Panc1 (cell line): Measurements from ENCODE around the gene GTF2A2. TPM values are rescaled to one million over a fixed set of nuclear protein-coding genes. Genes with fewer than 3 reads are reported as not detected.

Experiments used
- ATAC-seq: fragments of 200-7000 bp; cut with Tn5 transposase; 2 replicates; pipeline ENCODE4 v1.9.1; 2020; ENCODE audit warnings: mild to moderate bottlenecking, moderate library complexity
- BruUV-seq: library from RNA; stranded (reverse); fragments of 400-500 nt; replicated peaks from 2 replicates; lab custom pipeline; 2021; lab: Mats Ljungman, UMichigan
- CTCF ChIA-PET: fragments of 300-600 bp; sonication (Branson Sonifier 250); formaldehyde crosslinking; loops from one replicate; lab custom pipeline; 2022; ENCODE audit warnings: antibody characterized with exemption; lab: Charles Lee
- POLR2A ChIA-PET: fragments of 300-600 bp; sonication (Branson Sonifier 250); formaldehyde crosslinking; loops from one replicate; lab custom pipeline; 2022; ENCODE audit warnings: antibody characterized with exemption; lab: Charles Lee
- DNase-seq: peaks from one replicate; pipeline ENCODE4 v3.0.0-alpha.2; 2010; ENCODE audit warnings: low read depth, low spot score
- H3K27ac ChIP-seq: 2 replicates; pipeline ENCODE4 v1.5.1; 2011; ENCODE audit warnings: mild to moderate bottlenecking, low read length, inconsistent platforms
- H3K27me3 ChIP-seq: fragments of 200-500 bp; sonication (Bioruptor generic); 2 replicates; pipeline ENCODE4 v1.6.0; 2014; ENCODE audit warnings: low read length, inconsistent platforms; ENCODE audit not compliant: control insufficient read depth, insufficient read depth
- H3K36me3 ChIP-seq: fragments of 200-500 bp; sonication (Bioruptor generic); 2 replicates; pipeline ENCODE4 v1.5.1; 2014; ENCODE audit warnings: inconsistent platforms, mild to moderate bottlenecking, low read length, moderate library complexity; ENCODE audit not compliant: control insufficient read depth, insufficient read depth
- H3K4me1 ChIP-seq: 2 replicates; pipeline ENCODE4 v1.5.1; 2011; ENCODE audit warnings: inconsistent platforms, mild to moderate bottlenecking, low read length, moderate library complexity; ENCODE audit not compliant: control insufficient read depth, insufficient read depth
- H3K4me3 ChIP-seq, 2 experiments: 2 replicates each; pipeline ENCODE4 v1.5.1; 2011 to 2012; ENCODE audit warnings: low read depth in 2 of 2, low read length in 2 of 2, mild to moderate bottlenecking in 2 of 2, inconsistent platforms in 1 of 2, moderate library complexity in 1 of 2
- H3K9me3 ChIP-seq: fragments of 200-500 bp; sonication (Bioruptor generic); 2 replicates; pipeline ENCODE4 v1.5.1; 2014; ENCODE audit warnings: low read depth, mild to moderate bottlenecking, inconsistent platforms, low read length, moderate library complexity; ENCODE audit not compliant: control insufficient read depth, insufficient read depth
- POLR2AphosphoS5 ChIP-seq: IDR thresholded peaks from 2 replicates; pipeline ENCODE4 v1.6.1; 2012; ENCODE audit warnings: mild to moderate bottlenecking, low read depth, low read length, moderate library complexity
- SIN3A ChIP-seq: IDR thresholded peaks from 2 replicates; pipeline ENCODE4 v1.6.1; 2012; ENCODE audit warnings: low read depth, mild to moderate bottlenecking, low read length, moderate library complexity, borderline replicate concordance; ENCODE audit not compliant: insufficient read depth
- TCF7L2 ChIP-seq: IDR thresholded peaks from 2 replicates; pipeline ENCODE4 v1.6.1; 2011; ENCODE audit warnings: mild to moderate bottlenecking, low read depth, low read length, inconsistent platforms
- in situ Hi-C: cut with HindIII; loops from 2 replicates; pipeline ENCODE4 v1.10.0; 2016; ENCODE audit warnings: low sequenced_read_pairs, low pct_unique_long_range_greater_than_20kb
- intact Hi-C: fragments of 100-400 bp; cut with micrococcal nuclease; formaldehyde crosslinking; loops from one replicate; pipeline ENCODE4 v1.10.0; 2022; ENCODE audit not compliant: unreplicated experiment
- total RNA-seq: library from RNA; stranded (reverse); gene quantifications from one replicate; pipeline ENCODE4 v1.2.1, GENCODE V29; 2021; ENCODE audit not compliant: unreplicated experiment
- TF ChIP-seq, protein P1 (sequence below), 2 experiments: IDR thresholded peaks; 2 replicates each; pipeline ENCODE4 v1.6.1; 2011 to 2012; ENCODE audit warnings: low read depth in 2 of 2, control low read depth in 1 of 2, low read length in 1 of 2, mild to moderate bottlenecking in 1 of 2, moderate library complexity in 1 of 2; ENCODE audit not compliant: insufficient read depth in 1 of 2
- TF ChIP-seq, protein P2 (sequence below): fragments of 450-650 bp; IDR thresholded peaks from 2 replicates; pipeline ENCODE4 v1.5.1; 2017; ENCODE audit warnings: mild to moderate bottlenecking

The GTF2A2 gene
- total RNA-seq, 1 experiment from 2014 or later, result 234 TPM

DNA sequence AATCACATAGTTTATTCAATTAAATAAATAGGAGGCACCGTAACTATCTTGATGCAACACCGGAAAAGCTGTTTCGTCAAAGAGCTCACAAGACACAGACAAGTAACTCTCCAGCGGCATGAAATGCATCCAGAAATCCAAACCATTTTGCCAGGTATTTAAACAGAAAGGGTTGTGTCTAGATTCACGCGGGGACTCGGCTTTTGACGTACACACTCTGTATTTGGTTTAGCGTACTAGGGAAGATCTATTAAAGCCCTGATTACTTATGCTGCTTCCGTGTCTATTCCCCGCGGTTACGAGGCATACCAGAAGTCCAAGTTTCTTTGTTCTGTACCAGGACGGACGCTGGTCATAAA is 31.1 kb upstream of the GTF2A2 start:
- ATAC-seq (no peak; the same call in 1 of the 2 replicates), DNase-seq (no peak)
- in situ Hi-C loops, result no loop called here
- H3K4me3 ChIP-seq, result peak overlapping the region; percentile 80 to 90
- H3K27ac ChIP-seq, result peak overlapping the region; percentile 92
- TF ChIP-seq, protein P1, sequence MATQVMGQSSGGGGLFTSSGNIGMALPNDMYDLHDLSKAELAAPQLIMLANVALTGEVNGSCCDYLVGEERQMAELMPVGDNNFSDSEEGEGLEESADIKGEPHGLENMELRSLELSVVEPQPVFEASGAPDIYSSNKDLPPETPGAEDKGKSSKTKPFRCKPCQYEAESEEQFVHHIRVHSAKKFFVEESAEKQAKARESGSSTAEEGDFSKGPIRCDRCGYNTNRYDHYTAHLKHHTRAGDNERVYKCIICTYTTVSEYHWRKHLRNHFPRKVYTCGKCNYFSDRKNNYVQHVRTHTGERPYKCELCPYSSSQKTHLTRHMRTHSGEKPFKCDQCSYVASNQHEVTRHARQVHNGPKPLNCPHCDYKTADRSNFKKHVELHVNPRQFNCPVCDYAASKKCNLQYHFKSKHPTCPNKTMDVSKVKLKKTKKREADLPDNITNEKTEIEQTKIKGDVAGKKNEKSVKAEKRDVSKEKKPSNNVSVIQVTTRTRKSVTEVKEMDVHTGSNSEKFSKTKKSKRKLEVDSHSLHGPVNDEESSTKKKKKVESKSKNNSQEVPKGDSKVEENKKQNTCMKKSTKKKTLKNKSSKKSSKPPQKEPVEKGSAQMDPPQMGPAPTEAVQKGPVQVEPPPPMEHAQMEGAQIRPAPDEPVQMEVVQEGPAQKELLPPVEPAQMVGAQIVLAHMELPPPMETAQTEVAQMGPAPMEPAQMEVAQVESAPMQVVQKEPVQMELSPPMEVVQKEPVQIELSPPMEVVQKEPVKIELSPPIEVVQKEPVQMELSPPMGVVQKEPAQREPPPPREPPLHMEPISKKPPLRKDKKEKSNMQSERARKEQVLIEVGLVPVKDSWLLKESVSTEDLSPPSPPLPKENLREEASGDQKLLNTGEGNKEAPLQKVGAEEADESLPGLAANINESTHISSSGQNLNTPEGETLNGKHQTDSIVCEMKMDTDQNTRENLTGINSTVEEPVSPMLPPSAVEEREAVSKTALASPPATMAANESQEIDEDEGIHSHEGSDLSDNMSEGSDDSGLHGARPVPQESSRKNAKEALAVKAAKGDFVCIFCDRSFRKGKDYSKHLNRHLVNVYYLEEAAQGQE (IDR thresholded peaks at IDR 0.05; ENCODE audit: insufficient read depth in 1 of 2, low read depth in 2 of 2, low read length in 1 of 2), result no peak
- TF ChIP-seq, protein P2, sequence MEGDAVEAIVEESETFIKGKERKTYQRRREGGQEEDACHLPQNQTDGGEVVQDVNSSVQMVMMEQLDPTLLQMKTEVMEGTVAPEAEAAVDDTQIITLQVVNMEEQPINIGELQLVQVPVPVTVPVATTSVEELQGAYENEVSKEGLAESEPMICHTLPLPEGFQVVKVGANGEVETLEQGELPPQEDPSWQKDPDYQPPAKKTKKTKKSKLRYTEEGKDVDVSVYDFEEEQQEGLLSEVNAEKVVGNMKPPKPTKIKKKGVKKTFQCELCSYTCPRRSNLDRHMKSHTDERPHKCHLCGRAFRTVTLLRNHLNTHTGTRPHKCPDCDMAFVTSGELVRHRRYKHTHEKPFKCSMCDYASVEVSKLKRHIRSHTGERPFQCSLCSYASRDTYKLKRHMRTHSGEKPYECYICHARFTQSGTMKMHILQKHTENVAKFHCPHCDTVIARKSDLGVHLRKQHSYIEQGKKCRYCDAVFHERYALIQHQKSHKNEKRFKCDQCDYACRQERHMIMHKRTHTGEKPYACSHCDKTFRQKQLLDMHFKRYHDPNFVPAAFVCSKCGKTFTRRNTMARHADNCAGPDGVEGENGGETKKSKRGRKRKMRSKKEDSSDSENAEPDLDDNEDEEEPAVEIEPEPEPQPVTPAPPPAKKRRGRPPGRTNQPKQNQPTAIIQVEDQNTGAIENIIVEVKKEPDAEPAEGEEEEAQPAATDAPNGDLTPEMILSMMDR, result no peak
- no peak for TF ChIP-seq SIN3A
- TF ChIP-seq POLR2AphosphoS5, result no peak
- TF ChIP-seq TCF7L2, result no peak
- no peaks in the 10 kb centered on the region; the same call in 1 of the 2 replicates for H3K36me3 ChIP-seq
- ChIA-PET POLR2A (no interaction called here), CTCF (no interaction called here)
- no TSS peak for BruUV-seq
- H3K9me3 ChIP-seq, result no peaks in the 10 kb centered on the region
- peaks cover 24% of the 10 kb centered on the region for H3K4me1 ChIP-seq
- H3K27me3 ChIP-seq, result no peaks in the 10 kb centered on the region
- intact Hi-C loops, result no loop called here

DNA sequence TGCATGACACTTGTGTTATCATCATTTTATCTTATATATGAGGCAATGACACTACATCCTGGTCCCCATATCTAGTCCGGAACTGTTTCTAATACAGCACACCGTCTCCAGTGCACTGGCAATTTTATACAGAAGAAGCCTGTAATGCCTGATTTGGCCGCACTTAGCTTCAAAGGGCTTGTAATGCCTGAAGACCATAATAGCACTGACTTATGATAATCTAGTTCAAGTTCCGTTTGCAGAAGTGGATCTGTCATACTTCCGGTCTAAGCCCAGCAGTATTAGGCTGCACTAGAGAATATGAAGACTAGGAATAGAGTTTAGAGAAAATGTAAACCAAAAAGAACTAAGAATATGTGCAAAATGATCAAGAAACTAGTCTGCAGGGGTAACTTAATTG is 30.5 kb upstream of the GTF2A2 start:
- CTCF ChIA-PET, result no interaction called here
- POLR2A ChIA-PET, result interaction anchor here (0.7 kb wide), 1 partner anchor 584 kb away, joined by 7 read pairs; no protein-coding TSS in a partner anchor
- Histone ChIP-seq H3K4me3 (peak overlapping the region; percentile 80 to 90), H3K9me3 (no peaks in the 10 kb centered on the region), H3K27ac (peak overlapping the region; percentile 92), H3K36me3 (no peaks in the 10 kb centered on the region; the same call in 1 of the 2 replicates), H3K4me1 (peaks cover 24% of the 10 kb centered on the region), H3K27me3 (no peaks in the 10 kb centered on the region)
- ATAC-seq (no peak), DNase-seq (no peak)
- BruUV-seq, result TSS peak; percentile 71
- TF ChIP-seq SIN3A (no peak), TCF7L2 (no peak), POLR2AphosphoS5 (no peak)
- TF ChIP-seq, protein P1 (IDR thresholded peaks at IDR 0.05; ENCODE audit: insufficient read depth in 1 of 2, low read depth in 2 of 2, low read length in 1 of 2), result no peak
- TF ChIP-seq, protein P2, result no peak
- in situ Hi-C loops, result no loop called here
- intact Hi-C loops, result no loop called here
